Mammary epithelial cell (primary cell): Measurements from ENCODE around the gene TRIM10.

Experiments
- EZH2 ChIP-seq: IDR thresholded peaks from 2 replicates; pipeline ENCODE4 v1.6.1; 2012; ENCODE audit warnings: low read length, inconsistent platforms, borderline replicate concordance
- TF ChIP-seq, protein P1 (sequence below), 2 donors: IDR thresholded peaks in 1 of 2; conservative IDR thresholded peaks in 1 of 2; 2 replicates each; pipeline ENCODE4 v1.5.1; 2011 to 2012; ENCODE audit warnings: inconsistent platforms in 2 of 2, low read length in 2 of 2, mild to moderate bottlenecking in 2 of 2, control low read depth in 1 of 2, low read depth in 1 of 2; ENCODE audit not compliant: insufficient read depth in 1 of 2; ENCODE audit errors: extremely low read depth in 1 of 2

DNA sequence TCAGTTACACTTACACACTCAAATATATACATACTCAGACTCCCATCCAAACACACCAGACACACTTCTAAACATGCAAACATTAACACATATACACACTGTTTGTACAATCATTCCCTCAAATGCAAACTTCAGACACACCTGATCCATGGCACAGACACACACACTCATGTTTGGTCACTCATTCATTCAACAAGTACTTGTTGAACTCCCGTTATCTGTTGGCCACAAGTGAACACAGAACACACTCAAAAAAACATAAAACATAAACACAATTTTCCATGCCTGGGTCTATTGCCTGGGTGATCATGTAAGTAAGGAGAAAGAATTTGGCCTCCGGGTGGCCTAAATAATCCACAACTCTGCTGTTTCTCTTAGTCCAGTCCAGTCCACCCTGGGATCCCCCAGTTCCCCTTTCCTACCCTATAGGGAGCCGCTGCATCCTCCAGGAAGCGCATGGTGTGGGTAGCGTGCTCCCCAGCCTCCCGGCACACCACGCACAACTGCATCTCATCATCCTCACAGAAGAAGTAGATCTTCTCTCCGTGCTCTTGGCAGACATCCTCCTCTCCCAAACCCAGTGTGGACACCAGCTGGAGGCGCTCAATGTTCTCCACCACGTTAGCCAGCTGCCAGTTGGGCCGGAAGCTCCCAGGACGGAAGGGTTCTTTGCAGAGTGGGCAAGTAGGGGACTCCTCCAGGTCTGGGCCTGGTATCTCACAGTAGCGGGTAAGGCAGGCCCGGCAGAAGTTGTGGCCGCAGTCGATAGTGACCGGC is 815 bp downstream of the TRIM10 start:
- TF ChIP-seq, protein P1, sequence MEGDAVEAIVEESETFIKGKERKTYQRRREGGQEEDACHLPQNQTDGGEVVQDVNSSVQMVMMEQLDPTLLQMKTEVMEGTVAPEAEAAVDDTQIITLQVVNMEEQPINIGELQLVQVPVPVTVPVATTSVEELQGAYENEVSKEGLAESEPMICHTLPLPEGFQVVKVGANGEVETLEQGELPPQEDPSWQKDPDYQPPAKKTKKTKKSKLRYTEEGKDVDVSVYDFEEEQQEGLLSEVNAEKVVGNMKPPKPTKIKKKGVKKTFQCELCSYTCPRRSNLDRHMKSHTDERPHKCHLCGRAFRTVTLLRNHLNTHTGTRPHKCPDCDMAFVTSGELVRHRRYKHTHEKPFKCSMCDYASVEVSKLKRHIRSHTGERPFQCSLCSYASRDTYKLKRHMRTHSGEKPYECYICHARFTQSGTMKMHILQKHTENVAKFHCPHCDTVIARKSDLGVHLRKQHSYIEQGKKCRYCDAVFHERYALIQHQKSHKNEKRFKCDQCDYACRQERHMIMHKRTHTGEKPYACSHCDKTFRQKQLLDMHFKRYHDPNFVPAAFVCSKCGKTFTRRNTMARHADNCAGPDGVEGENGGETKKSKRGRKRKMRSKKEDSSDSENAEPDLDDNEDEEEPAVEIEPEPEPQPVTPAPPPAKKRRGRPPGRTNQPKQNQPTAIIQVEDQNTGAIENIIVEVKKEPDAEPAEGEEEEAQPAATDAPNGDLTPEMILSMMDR (conservative IDR thresholded peaks at IDR 0.05 in 1 of 2, IDR thresholded peaks at IDR 0.05 in 1 of 2; ENCODE audit: extremely low read depth in 1 of 2, insufficient read depth in 1 of 2, low read depth in 1 of 2, low read length in 2 of 2) = no peak
- TF ChIP-seq EZH2 = no peak
